ENCODE measurements around the gene SCN10A. TPM values are rescaled to one million over a fixed set of nuclear protein-coding genes. Genes with fewer than 3 reads are reported as not detected.
A peak's percentile ranks its signal among the peaks of the same experiment; 100 is the strongest.

The SCN10A gene
- total and polyA plus RNA-seq, 9 of the 15 experiments (the other 6 are each of a cell fraction or from before 2014, with no cell fraction given), result not detected

GRCh38 chr3:38738630-38739395 is 77.2 kb downstream of the SCN10A start:
- Histone ChIP-seq H4K20me1 (replicated peaks; ENCODE audit: control insufficient read depth, insufficient read depth, low read length) (peaks cover 3% of the 10 kb centered on the region; the same call in 1 of the 2 replicates), H3K4me2 (ENCODE audit: insufficient read depth, low read length) (peak overlapping the region; percentile 51), H2AFZ (ENCODE audit: low read depth, low read length) (peak overlapping the region; percentile 78), H3K9me1 (ENCODE audit: control insufficient read depth, insufficient read depth, low read length) (no peaks in the 10 kb centered on the region), H3K27ac (ENCODE audit: extremely low read depth, low read depth, low read length) (no peak overlapping the region), H3K4me1 (replicated peaks in 1 of 2; ENCODE audit: control insufficient read depth in 2 of 2, insufficient read depth in 2 of 2, low read length in 2 of 2) (peaks cover 4 to 11% of the 10 kb centered on the region in 2 experiments; a peak in 3 of 5 replicates), H3K79me2 (ENCODE audit: control insufficient read depth, insufficient read depth, low read length) (no peaks in the 10 kb centered on the region), H3K27me3 (ENCODE audit: control insufficient read depth in 2 of 2, insufficient read depth in 2 of 2, low read length in 2 of 2) (peaks cover 2 to 8% of the 10 kb centered on the region in 2 experiments; a peak in 4 of 5 replicates), H3K9me3 (replicated peaks; ENCODE audit: control insufficient read depth, insufficient read depth, low read depth, low read length) (no peaks in the 10 kb centered on the region), H3K9ac (ENCODE audit: insufficient read depth in 1 of 2, low read depth in 2 of 2, low read length in 2 of 2) (0 out of 4 replicates have a peak overlapping the region, but pooled peaks have one; percentile 24 to 43), H3K4me3 (no peak overlapping the region), H3K36me3 (ENCODE audit: control insufficient read depth, insufficient read depth, low read length) (no peaks in the 10 kb centered on the region)
- peak; percentile 78 for FAIRE-seq
- peak; percentile 92 for ATAC-seq
- DNase-seq (ENCODE audit: extremely low read depth in 1 of 4, low spot score in 3 of 4), result peak; percentile 67 to 75 (median 68)
- POLR2A ChIA-PET, result interaction anchor here (0.6 to 1.1 kb wide), 2 partner anchors 12 to 277 kb away, joined by 3 read pairs; no protein-coding TSS in a partner anchor
- 11% methylated on average over 13 of the region's 13 CpGs for WGBS (ENCODE audit: insufficient coverage, low coverage, missing lambda C conversion rate)
- no TSS peak for BruUV-seq (replicated peaks)
- CTCF ChIA-PET (ENCODE audit: low intra/inter-chr PET ratio), result interaction anchor here (0.7 to 1.3 kb wide), 3 partner anchors 105 to 292 kb away, joined by 3 to 4 read pairs (median 4); no protein-coding TSS in a partner anchor
- intact Hi-C loops (cut with micrococcal nuclease), result loop anchor here (2.0 kb wide), 2 partner anchors 106 to 262 kb away; no protein-coding TSS in a partner anchor
- in situ Hi-C loops (cut with MboI), result no loop called here
- TF ChIP-seq ZBTB1 (CRISPR knock-in tag; IDR thresholded peaks at IDR 0.05; ENCODE audit: borderline replicate concordance, low read depth) (no peak), NEUROD1 (IDR thresholded peaks at IDR 0.05; ENCODE audit: borderline replicate concordance, low read depth, low read length, partially characterized antibody) (no peak), C11orf30 (IDR thresholded peaks at IDR 0.05; ENCODE audit: low read depth) (peak; percentile 86), NR4A1 (CRISPR knock-in tag; IDR thresholded peaks at IDR 0.05) (no peak), NR4A1 (tag; IDR thresholded peaks at IDR 0.05) (no peak), FOXM1 (IDR thresholded peaks at IDR 0.05; ENCODE audit: low read depth) (no peak), FOXM1 (CRISPR knock-in tag; IDR thresholded peaks at IDR 0.05; ENCODE audit: low read depth) (no peak), ZNF589 (CRISPR knock-in tag; IDR thresholded peaks at IDR 0.05; ENCODE audit: low read depth) (0 out of 2 replicates have a peak, but pooled peaks have one; percentile 51), ZNF668 (CRISPR knock-in tag; IDR thresholded peaks at IDR 0.05) (no peak), ZKSCAN1 (IDR thresholded peaks at IDR 0.05; ENCODE audit: low read depth, low read length) (no peak), SPI1 (IDR thresholded peaks at IDR 0.05; ENCODE audit: borderline replicate concordance, low read depth, low read length) (peak; percentile 10; the same call in 1 of the 2 replicates), FOXJ2 (tag; IDR thresholded peaks at IDR 0.05) (no peak), RBM39 (optimal IDR thresholded peaks at IDR 0.05; ENCODE audit: low read depth, low read length) (no peak)
- TF ChIP-seq, protein P1, sequence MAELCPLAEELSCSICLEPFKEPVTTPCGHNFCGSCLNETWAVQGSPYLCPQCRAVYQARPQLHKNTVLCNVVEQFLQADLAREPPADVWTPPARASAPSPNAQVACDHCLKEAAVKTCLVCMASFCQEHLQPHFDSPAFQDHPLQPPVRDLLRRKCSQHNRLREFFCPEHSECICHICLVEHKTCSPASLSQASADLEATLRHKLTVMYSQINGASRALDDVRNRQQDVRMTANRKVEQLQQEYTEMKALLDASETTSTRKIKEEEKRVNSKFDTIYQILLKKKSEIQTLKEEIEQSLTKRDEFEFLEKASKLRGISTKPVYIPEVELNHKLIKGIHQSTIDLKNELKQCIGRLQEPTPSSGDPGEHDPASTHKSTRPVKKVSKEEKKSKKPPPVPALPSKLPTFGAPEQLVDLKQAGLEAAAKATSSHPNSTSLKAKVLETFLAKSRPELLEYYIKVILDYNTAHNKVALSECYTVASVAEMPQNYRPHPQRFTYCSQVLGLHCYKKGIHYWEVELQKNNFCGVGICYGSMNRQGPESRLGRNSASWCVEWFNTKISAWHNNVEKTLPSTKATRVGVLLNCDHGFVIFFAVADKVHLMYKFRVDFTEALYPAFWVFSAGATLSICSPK (IDR thresholded peaks at IDR 0.05; ENCODE audit: borderline replicate concordance), result no peak
- TF ChIP-seq, protein P2, sequence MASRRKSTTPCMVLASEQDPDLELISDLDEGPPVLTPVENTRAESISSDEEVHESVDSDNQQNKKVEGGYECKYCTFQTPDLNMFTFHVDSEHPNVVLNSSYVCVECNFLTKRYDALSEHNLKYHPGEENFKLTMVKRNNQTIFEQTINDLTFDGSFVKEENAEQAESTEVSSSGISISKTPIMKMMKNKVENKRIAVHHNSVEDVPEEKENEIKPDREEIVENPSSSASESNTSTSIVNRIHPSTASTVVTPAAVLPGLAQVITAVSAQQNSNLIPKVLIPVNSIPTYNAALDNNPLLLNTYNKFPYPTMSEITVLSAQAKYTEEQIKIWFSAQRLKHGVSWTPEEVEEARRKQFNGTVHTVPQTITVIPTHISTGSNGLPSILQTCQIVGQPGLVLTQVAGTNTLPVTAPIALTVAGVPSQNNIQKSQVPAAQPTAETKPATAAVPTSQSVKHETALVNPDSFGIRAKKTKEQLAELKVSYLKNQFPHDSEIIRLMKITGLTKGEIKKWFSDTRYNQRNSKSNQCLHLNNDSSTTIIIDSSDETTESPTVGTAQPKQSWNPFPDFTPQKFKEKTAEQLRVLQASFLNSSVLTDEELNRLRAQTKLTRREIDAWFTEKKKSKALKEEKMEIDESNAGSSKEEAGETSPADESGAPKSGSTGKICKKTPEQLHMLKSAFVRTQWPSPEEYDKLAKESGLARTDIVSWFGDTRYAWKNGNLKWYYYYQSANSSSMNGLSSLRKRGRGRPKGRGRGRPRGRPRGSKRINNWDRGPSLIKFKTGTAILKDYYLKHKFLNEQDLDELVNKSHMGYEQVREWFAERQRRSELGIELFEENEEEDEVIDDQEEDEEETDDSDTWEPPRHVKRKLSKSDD (conservative IDR thresholded peaks at IDR 0.05; ENCODE audit: low read length), result no peak
- TF ChIP-seq, protein P3, sequence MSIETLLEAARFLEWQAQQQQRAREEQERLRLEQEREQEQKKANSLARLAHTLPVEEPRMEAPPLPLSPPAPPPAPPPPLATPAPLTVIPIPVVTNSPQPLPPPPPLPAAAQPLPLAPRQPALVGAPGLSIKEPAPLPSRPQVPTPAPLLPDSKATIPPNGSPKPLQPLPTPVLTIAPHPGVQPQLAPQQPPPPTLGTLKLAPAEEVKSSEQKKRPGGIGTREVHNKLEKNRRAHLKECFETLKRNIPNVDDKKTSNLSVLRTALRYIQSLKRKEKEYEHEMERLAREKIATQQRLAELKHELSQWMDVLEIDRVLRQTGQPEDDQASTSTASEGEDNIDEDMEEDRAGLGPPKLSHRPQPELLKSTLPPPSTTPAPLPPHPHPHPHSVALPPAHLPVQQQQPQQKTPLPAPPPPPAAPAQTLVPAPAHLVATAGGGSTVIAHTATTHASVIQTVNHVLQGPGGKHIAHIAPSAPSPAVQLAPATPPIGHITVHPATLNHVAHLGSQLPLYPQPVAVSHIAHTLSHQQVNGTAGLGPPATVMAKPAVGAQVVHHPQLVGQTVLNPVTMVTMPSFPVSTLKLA (conservative IDR thresholded peaks at IDR 0.05), result no peak
